BJ (cell line): Measurements from ENCODE around the gene CNR1. TPM values are rescaled to one million over a fixed set of nuclear protein-coding genes. Genes with fewer than 3 reads are reported as not detected.

ENCODE experiments used
- CTCF ChIA-PET: fragments of 350-600 bp; formaldehyde crosslinking; extraction: SDS; loops from one replicate; lab custom pipeline; 2021; ENCODE audit warnings: antibody characterized with exemption, inconsistent platforms; lab: Yijun Ruan, JAX
- POLR2A ChIA-PET: fragments of 300-600 bp; sonication (Branson Sonifier 250); formaldehyde crosslinking; extraction: SDS; loops from one replicate; lab custom pipeline; 2021; ENCODE audit warnings: antibody characterized with exemption; lab: Charles Lee
- DNase-seq: peaks from one replicate; pipeline ENCODE4 v3.0.0-alpha.2; 2011; ENCODE audit warnings: low read depth
- H3K27me3 ChIP-seq: 2 replicates; pipeline ENCODE4 v1.6.0; 2011; ENCODE audit warnings: low read length; ENCODE audit not compliant: control insufficient read depth, insufficient read depth
- H3K36me3 ChIP-seq: 2 replicates; pipeline ENCODE4 v1.5.1; 2011; ENCODE audit warnings: low read length; ENCODE audit not compliant: control insufficient read depth, insufficient read depth
- H3K4me3 ChIP-seq: 2 replicates; pipeline ENCODE4 v1.5.1; 2011; ENCODE audit warnings: low read depth, mild to moderate bottlenecking, control low read depth, low read length
- CTCF ChIP-seq: IDR thresholded peaks from 2 replicates; pipeline ENCODE4 v1.5.1; 2011; ENCODE audit warnings: low read depth, mild to moderate bottlenecking, control low read depth, inconsistent platforms, low read length, moderate library complexity; ENCODE audit not compliant: insufficient read depth
- polyA plus RNA-seq: library from polyadenylated mRNA; depleted of rRNA; stranded (reverse); fragments of >200 nt; gene quantifications from 2 replicates; pipeline ENCODE4 v1.2.3, GENCODE V29; 2011

CNR1 gene
- polyA plus RNA-seq, 1 experiment = not detected

- ChIA-PET POLR2A (interaction anchor here (0.6 kb wide), 1 partner anchor 759 kb away, joined by 4 read pairs; no protein-coding TSS in a partner anchor), CTCF (no interaction called here)
- no peak overlapping the region for H3K4me3 ChIP-seq
- no peaks in the 10 kb centered on the region for H3K27me3 ChIP-seq
- TF ChIP-seq CTCF = no peak
- DNase-seq = no peak
- no peaks in the 10 kb centered on the region for H3K36me3 ChIP-seq
These were observed 17.3 kb upstream of the CNR1 start for GRCh38 chr6:88183471-88183870.

DNA sequence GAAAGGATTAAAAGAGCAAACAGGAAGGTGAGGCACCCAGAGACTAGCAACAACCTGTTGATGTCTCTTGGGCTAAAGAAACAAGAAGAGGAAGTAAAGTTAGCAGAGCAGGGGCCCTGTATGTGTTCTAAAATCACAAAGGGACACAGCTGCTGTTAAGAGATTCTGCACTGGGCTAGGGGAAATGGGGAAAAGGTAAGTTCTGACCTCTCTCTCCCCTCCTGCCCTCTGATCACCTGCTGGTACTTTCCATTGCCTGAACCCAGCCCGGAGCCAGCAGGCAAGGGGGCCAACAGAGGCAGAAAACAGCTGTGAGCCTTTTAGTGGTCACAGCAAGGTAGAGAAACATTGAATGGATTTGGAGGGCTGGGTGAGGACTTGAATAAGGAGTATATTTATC is 13.5 kb upstream of the CNR1 start:
- POLR2A ChIA-PET = no interaction called here
- no peaks in the 10 kb centered on the region for H3K27me3 ChIP-seq
- no peak for TF ChIP-seq CTCF
- H3K36me3 ChIP-seq = no peaks in the 10 kb centered on the region
- H3K4me3 ChIP-seq = no peak overlapping the region
- CTCF ChIA-PET = no interaction called here
- no peak for DNase-seq

GRCh38 chr6:88177961-88178464 is 11.9 kb upstream of the CNR1 start:
- POLR2A ChIA-PET = no interaction called here
- CTCF ChIA-PET = no interaction called here
- no peak for DNase-seq

DNA sequence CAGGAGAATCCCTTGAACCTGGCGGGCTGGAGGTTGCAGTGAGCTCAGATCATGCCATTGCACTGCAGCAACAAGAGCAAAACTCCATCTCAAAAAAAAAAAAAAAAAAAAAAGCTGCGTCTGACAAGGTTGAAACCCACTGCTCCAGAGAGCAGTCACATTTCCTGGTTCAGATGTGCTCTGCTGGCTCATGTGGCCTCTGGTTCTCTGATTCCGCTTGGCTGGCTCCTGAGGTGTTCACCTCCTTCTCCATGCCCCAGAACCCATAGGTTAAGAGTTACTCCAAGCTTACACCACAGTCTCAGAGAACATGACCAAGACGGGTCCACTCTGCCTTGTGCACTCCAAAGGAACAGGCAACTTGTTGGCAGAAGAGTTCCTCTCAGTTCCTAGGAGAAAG is 8.8 kb upstream of the CNR1 start:
- no peak for TF ChIP-seq CTCF
- Histone ChIP-seq H3K27me3 (peaks cover 2% of the 10 kb centered on the region; the same call in 1 of the 2 replicates), H3K36me3 (no peaks in the 10 kb centered on the region), H3K4me3 (no peak overlapping the region)
- ChIA-PET POLR2A (no interaction called here), CTCF (interaction anchor here (0.9 kb wide), 1 partner anchor 13 kb away, joined by 4 read pairs; no protein-coding TSS in a partner anchor)
- no peak for DNase-seq

More at GRCh38 chr6:88177961-88178464, 11.9 kb upstream of the CNR1 start:
- no peak overlapping the region for H3K4me3 ChIP-seq
- no peaks in the 10 kb centered on the region for H3K27me3 ChIP-seq
- no peak for TF ChIP-seq CTCF
- H3K36me3 ChIP-seq = no peaks in the 10 kb centered on the region

DNA sequence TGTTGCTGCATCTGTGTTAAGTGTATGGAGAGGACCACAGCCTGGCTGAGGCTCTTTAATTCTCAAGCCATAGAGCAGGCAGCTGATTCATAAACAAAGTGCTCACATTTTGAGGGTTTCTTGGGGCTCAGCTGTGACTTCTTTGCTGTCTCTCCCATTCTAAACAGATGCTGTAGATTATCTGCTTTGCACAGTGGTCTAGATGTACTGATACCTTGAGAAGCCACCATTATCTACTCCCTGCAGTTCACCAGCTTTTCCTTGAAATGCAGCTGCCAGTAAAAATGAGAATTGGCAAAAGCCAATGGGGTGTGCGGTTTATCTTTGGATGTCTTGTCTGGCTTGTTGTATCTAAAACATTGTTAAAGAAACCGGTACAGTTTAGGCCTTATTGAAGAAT is 5.2 kb upstream of the CNR1 start:
- POLR2A ChIA-PET = no interaction called here
- H3K4me3 ChIP-seq = no peak overlapping the region

More for the DNA sequence above, 5.2 kb upstream of the CNR1 start:
- TF ChIP-seq CTCF = no peak
- no peak for DNase-seq
- Histone ChIP-seq H3K36me3 (no peaks in the 10 kb centered on the region), H3K27me3 (peaks cover 19% of the 10 kb centered on the region)
- CTCF ChIA-PET = no interaction called here
